Heart left ventricle (tissue), 16 donors: ENCODE measurements around the gene RALGAPA2. TPM values are rescaled to one million over a fixed set of nuclear protein-coding genes. Genes with fewer than 3 reads are reported as not detected.

Experiments
- ATAC-seq, 4 donors: fragments of 200-7000 bp; cut with Tn5 transposase; one replicate each; pipeline ENCODE4 v1.9.1; 2020 to 2022; ENCODE audit warnings: moderate library complexity in 4 of 4, mild to moderate bottlenecking in 3 of 4, moderate number of reproducible peaks in 1 of 4
- DNase-seq, 5 donors: peaks; one replicate each; pipeline ENCODE4 v3.0.0-alpha.2; 2020
- H3K27ac ChIP-seq, 12 donors: fragments of 200-600 bp; sonication (generic) in 4 of 12; one replicate each; pipeline versions ENCODE4 v1.5.0 to v1.8.0; 2016 to 2022; ENCODE audit warnings: mild to moderate bottlenecking in 2 of 12
- H3K27me3 ChIP-seq, 9 donors: fragments of 200-600 bp; sonication (generic) in 2 of 9; one replicate each; pipeline versions ENCODE4 v1.5.1 to v1.8.0; 2016 to 2022; ENCODE audit warnings: mild to moderate bottlenecking in 3 of 9
- H3K36me3 ChIP-seq, 9 donors: fragments of 200-600 bp; sonication (generic) in 2 of 9; one replicate each; pipeline versions ENCODE4 v1.5.0 to v1.8.0; 2018 to 2022; ENCODE audit warnings: mild to moderate bottlenecking in 2 of 9
- H3K4me1 ChIP-seq, 12 donors: fragments of 200-600 bp; sonication (generic) in 4 of 12; one replicate each; pipeline versions ENCODE4 v1.5.0 to v1.8.0; 2016 to 2022; ENCODE audit warnings: mild to moderate bottlenecking in 3 of 12
- H3K4me3 ChIP-seq, 12 donors: fragments of 200-600 bp; sonication (generic) in 4 of 12; one replicate each; pipeline versions ENCODE4 v1.5.0 to v1.8.0; 2017 to 2022; ENCODE audit warnings: mild to moderate bottlenecking in 9 of 12, moderate library complexity in 4 of 12
- H3K9me3 ChIP-seq, 12 donors: fragments of 200-600 bp; sonication (generic) in 4 of 12; one replicate each; pipeline versions ENCODE4 v1.5.0 to v1.8.0; 2016 to 2022; ENCODE audit warnings: mild to moderate bottlenecking in 1 of 12
- CTCF ChIP-seq, 12 donors: fragments of 200-600 bp; sonication (generic) in 4 of 12; IDR thresholded peaks; one replicate each; pipeline versions ENCODE4 v1.5.0 to v1.8.0; 2018 to 2022; ENCODE audit warnings: antibody characterized with exemption in 12 of 12, mild to moderate bottlenecking in 5 of 12
- POLR2A ChIP-seq, 2 donors: fragments of 450-650 bp; IDR thresholded peaks; one replicate each; pipeline ENCODE4 v1.6.1; 2017; ENCODE audit warnings: antibody characterized with exemption in 2 of 2, mild to moderate bottlenecking in 2 of 2, moderate library complexity in 2 of 2
- WGBS, 4 donors: extraction: QIAGEN DNeasy Blood & Tissue Kit in 2 of 4; methylation state at CpG; one replicate each; pipeline versions ENCODE4 v1.1.5 to v1.1.7; 2013 to 2018; 5-methylcytosine and 5-hydroxymethylcytosine counted together
- intact Hi-C, 10 donors: fragments of 100-400 bp; cut with DNase I; formaldehyde crosslinking; loops; one replicate each; pipeline versions ENCODE4 v1.11.1 to v1.14.2; 2022
- polyA plus RNA-seq, 2 donors: library from polyadenylated mRNA; stranded (reverse); fragments of 200-250 nt; gene quantifications; one replicate each; pipeline ENCODE4 v1.2.3, GENCODE V29; 2013
- total RNA-seq, 9 donors: library from RNA; depleted of rRNA in 2 of 9; stranded (reverse); fragments of >200 nt in 2 of 9; fragmentation: NEBNext Ultra II Directional in 3 of 9; extraction: Animal tissue kit (Norgen Biotek cat#: 25700) in 3 of 9; gene quantifications; one replicate each; pipeline versions ENCODE4 v1.1.0 to v1.2.4, GENCODE V29; 2016 to 2023
- donor health status: ischemic (EF 13 %, LVEDD 7.1; RV severe dilation, severe dysfunction).
- donor health status: healthy with polysubstance abuse.
- donor health status: DM: no; HTN: yes; CAD: no.
- donor health status: DM: no; HTN: no; CAD: no.
- donor health status: ischemic (EF 25% LVEDD 6.9; RV normal size, moderate dysfunction).
- donor health status: ischemic (EF 25% LVEDD 5.7; RV mildly dilated, moderate dysfunction).
- donor health status: healthy.
- donor health status: DM: yes; HTN: yes; CAD: no.
- donor health status: ischemic (EF 35%, LVEDD 5.7; RV mildly dilated, moderate dysfunction).
- donor health status: nonischemic (EF 11% LVEDD 7.7; RV severe dilation, severe dysfunction).
- donor health status: DM: yes; HTN: yes; CAD: no.
- donor health status: PGD.
- donor health status: ischemic (EF 29% LVEDD 5.4; RV normal size, mild dysfunction).
- donor health status: nonischemic (EF 23%, LVEDD 6.1; RV moderate dilation, normal function).

The RALGAPA2 gene
- total and polyA plus RNA-seq, 11 donors = 5.6 to 33.8 (median 21.4) TPM

GRCh38 chr20:20489648-20490341 lies 222.6 kb downstream of the RALGAPA2 start:
- Histone ChIP-seq H3K27ac (no peak overlapping the region), H3K4me1 (no peaks in the 10 kb centered on the region), H3K36me3 (peaks cover 0 to 66% (median 50%) of the 10 kb centered on the region in 9 donors), H3K4me3 (no peak overlapping the region), H3K9me3 (no peaks in the 10 kb centered on the region), H3K27me3 (no peaks in the 10 kb centered on the region)
- no peak for DNase-seq
- WGBS, 4 donors = 81 to 89% (median 88%) methylated on average over 6 of the region's 6 CpGs
- TF ChIP-seq POLR2A (IDR thresholded peaks at IDR 0.05) (no peak), CTCF (IDR thresholded peaks at IDR 0.05) (no peak)
- intact Hi-C loops = no loop called here
- no peak for ATAC-seq

GRCh38 chr20:20489054-20489453 lies 223.4 kb downstream of the RALGAPA2 start:
- intact Hi-C loops = no loop called here
- no peaks in the 10 kb centered on the region for H3K9me3 ChIP-seq
- H3K36me3 ChIP-seq = peaks cover 0 to 60% (median 42%) of the 10 kb centered on the region in 9 donors
- TF ChIP-seq POLR2A (IDR thresholded peaks at IDR 0.05) (no peak), CTCF (IDR thresholded peaks at IDR 0.05) (no peak)
- ATAC-seq = no peak
- no peak overlapping the region for H3K4me3 ChIP-seq
- H3K27ac ChIP-seq = no peak overlapping the region
- no peaks in the 10 kb centered on the region for H3K4me1 ChIP-seq
- 94 to 98% (median 95%) methylated on average over 5 of the region's 5 CpGs for WGBS, 4 donors
- H3K27me3 ChIP-seq = no peaks in the 10 kb centered on the region
- no peak for DNase-seq

DNA sequence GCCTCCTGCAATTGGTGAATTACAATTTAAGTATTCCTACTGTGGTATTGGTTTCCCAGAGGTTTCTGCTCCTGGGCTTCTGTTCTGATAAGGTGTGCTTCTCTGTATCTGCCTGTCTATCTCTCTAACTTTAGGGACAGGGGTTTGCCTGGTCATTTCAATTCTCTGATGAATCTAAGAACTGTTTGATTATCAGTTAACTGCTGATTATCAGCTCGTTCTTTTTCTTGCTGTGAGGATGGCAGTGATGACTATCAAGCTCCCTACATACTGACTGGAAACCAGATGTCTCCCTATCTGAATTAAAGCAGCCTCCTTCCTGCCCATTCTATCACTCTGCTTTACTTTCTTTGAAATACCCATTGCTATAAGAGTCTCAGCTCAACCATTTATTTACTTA lies 224.1 kb downstream of the RALGAPA2 start:
- H3K4me3 ChIP-seq = no peak overlapping the region
- intact Hi-C loops = no loop called here
- ATAC-seq (no peak), DNase-seq (no peak)
- no peaks in the 10 kb centered on the region for H3K9me3 ChIP-seq
- H3K36me3 ChIP-seq = peaks cover 0 to 58% (median 40%) of the 10 kb centered on the region in 9 donors
- TF ChIP-seq CTCF (IDR thresholded peaks at IDR 0.05) (no peak), POLR2A (IDR thresholded peaks at IDR 0.05) (no peak)
- H3K27ac ChIP-seq = no peak overlapping the region
- WGBS, 4 donors = 54 to 92% (median 61%) methylated on average over 1 of the region's 1 CpG
- H3K27me3 ChIP-seq = no peaks in the 10 kb centered on the region
- no peaks in the 10 kb centered on the region for H3K4me1 ChIP-seq

GRCh38 chr20:20487811-20488210 lies 224.6 kb downstream of the RALGAPA2 start:
- no peak for ATAC-seq
- intact Hi-C loops = no loop called here
- Histone ChIP-seq H3K4me1 (no peaks in the 10 kb centered on the region), H3K27me3 (no peaks in the 10 kb centered on the region), H3K36me3 (peaks cover 0 to 56% (median 36%) of the 10 kb centered on the region in 9 donors), H3K4me3 (no peak overlapping the region), H3K9me3 (no peaks in the 10 kb centered on the region), H3K27ac (no peak overlapping the region)
- no peak for TF ChIP-seq POLR2A (IDR thresholded peaks at IDR 0.05)
- TF ChIP-seq CTCF (IDR thresholded peaks at IDR 0.05) = no peak
- WGBS, 4 donors = 92 to 98% (median 97%) methylated on average over 5 of the region's 5 CpGs
- DNase-seq = no peak
